SW480 (cell line): ENCODE results near the gene EFHC2.

Experiments used
- DNase-seq: peaks from one replicate; pipeline ENCODE4 v3.0.0-alpha.2; 2016; ENCODE audit warnings: low spot score

EFHC2 gene

GRCh38 chrX:44343412-44344141, at the start of gene EFHC2:
Gene EFHC2 (minus strand): TSS chrX:44343672. CDS start chrX:44343588, 84 bp downstream.
- DNase-seq = no peak

GRCh38 chrX:44392767-44393166, 49.3 kb upstream of the EFHC2 start:
- no peak for DNase-seq

- no peak for DNase-seq
Measured at GRCh38 chrX:44384688-44385338, 41.3 kb upstream of the EFHC2 start.

- no peak for DNase-seq
Measured at GRCh38 chrX:44382871-44383270, 39.4 kb upstream of the EFHC2 start.

- no peak for DNase-seq
Measured at GRCh38 chrX:44352758-44353157, 9.3 kb upstream of the EFHC2 start.

- no peak for DNase-seq
Measured at GRCh38 chrX:44349561-44349960, 6.1 kb upstream of the EFHC2 start.

GRCh38 chrX:44344687-44345086, 1.2 kb upstream of the EFHC2 start:
- DNase-seq = no peak

GRCh38 chrX:44344194-44344593, 722 bp upstream of the EFHC2 start:
- no peak for DNase-seq

GRCh38 chrX:44342866-44343265, 606 bp downstream of the EFHC2 start:
- DNase-seq = no peak

- DNase-seq = no peak
Measured at GRCh38 chrX:44338361-44338760, 5.1 kb downstream of the EFHC2 start.

- no peak for DNase-seq
Measured at GRCh38 chrX:44332437-44332836, 11.0 kb downstream of the EFHC2 start.

- DNase-seq = no peak
Measured at GRCh38 chrX:44330227-44330626, 13.2 kb downstream of the EFHC2 start.

GRCh38 chrX:44319550-44319949, 23.9 kb downstream of the EFHC2 start:
- DNase-seq = no peak

GRCh38 chrX:44317181-44317580, 26.3 kb downstream of the EFHC2 start:
- DNase-seq = no peak

- DNase-seq = no peak
Measured at GRCh38 chrX:44314808-44315207, 28.7 kb downstream of the EFHC2 start.

GRCh38 chrX:44314259-44314734, 29.2 kb downstream of the EFHC2 start:
- no peak for DNase-seq

- no peak for DNase-seq
Measured at GRCh38 chrX:44312421-44312820, 31.1 kb downstream of the EFHC2 start.

GRCh38 chrX:44310227-44310626, 33.2 kb downstream of the EFHC2 start:
- DNase-seq = no peak

- no peak for DNase-seq
Measured at GRCh38 chrX:44308869-44309268, 34.6 kb downstream of the EFHC2 start.

- DNase-seq = no peak
Measured at GRCh38 chrX:44306356-44306755, 37.1 kb downstream of the EFHC2 start.

GRCh38 chrX:44305921-44306320, 37.6 kb downstream of the EFHC2 start:
- no peak for DNase-seq

GRCh38 chrX:44303119-44303518, 40.4 kb downstream of the EFHC2 start:
- peak; percentile 21 for DNase-seq

- DNase-seq = no peak
Measured at GRCh38 chrX:44299177-44299576, 44.3 kb downstream of the EFHC2 start.
